Measurements from ENCODE around the gene DUS1L.

DUS1L gene

GRCh38 chr17:82064433-82065192, 991 bp downstream of the DUS1L start:
- Histone ChIP-seq H3K36me3 (ENCODE audit: insufficient read depth, low read length) (peaks cover 40% of the 10 kb centered on the region), H3K9me3 (ENCODE audit: low read length) (no peaks in the 10 kb centered on the region), H2AFZ (ENCODE audit: low read depth, low read length) (no peak overlapping the region), H3K4me3 (ENCODE audit: low read length) (peak overlapping the region; percentile 80), H3K4me1 (ENCODE audit: insufficient read depth, low read length) (peaks cover 10% of the 10 kb centered on the region), H3K27me3 (ENCODE audit: insufficient read depth, low read length) (no peaks in the 10 kb centered on the region)

- no peaks in the 10 kb centered on the region for H3K9me3 ChIP-seq (ENCODE audit: low read length)
- H3K27me3 ChIP-seq (ENCODE audit: insufficient read depth, low read length), result no peaks in the 10 kb centered on the region
- H3K4me1 ChIP-seq (ENCODE audit: insufficient read depth, low read length), result peaks cover 10% of the 10 kb centered on the region
- H3K4me3 ChIP-seq (ENCODE audit: low read length), result peak overlapping the region; percentile 80
- peaks cover 47% of the 10 kb centered on the region for H3K36me3 ChIP-seq (ENCODE audit: insufficient read depth, low read length)
- H2AFZ ChIP-seq (ENCODE audit: low read depth, low read length), result no peak overlapping the region
These were observed 1.9 kb downstream of the DUS1L start for GRCh38 chr17:82063424-82064415.

GRCh38 chr17:82062984-82063368, 2.6 kb downstream of the DUS1L start:
- Histone ChIP-seq H3K9me3 (ENCODE audit: low read length) (no peaks in the 10 kb centered on the region), H3K4me1 (ENCODE audit: insufficient read depth, low read length) (peaks cover 10% of the 10 kb centered on the region), H3K4me3 (ENCODE audit: low read length) (no peak overlapping the region), H3K27me3 (ENCODE audit: insufficient read depth, low read length) (no peaks in the 10 kb centered on the region), H3K36me3 (ENCODE audit: insufficient read depth, low read length) (peaks cover 51% of the 10 kb centered on the region), H2AFZ (ENCODE audit: low read depth, low read length) (no peak overlapping the region)

- Histone ChIP-seq H3K4me3 (ENCODE audit: low read length) (no peak overlapping the region), H3K36me3 (ENCODE audit: insufficient read depth, low read length) (peaks cover 53% of the 10 kb centered on the region), H2AFZ (ENCODE audit: low read depth, low read length) (no peak overlapping the region), H3K27me3 (ENCODE audit: insufficient read depth, low read length) (no peaks in the 10 kb centered on the region), H3K9me3 (ENCODE audit: low read length) (no peaks in the 10 kb centered on the region), H3K4me1 (ENCODE audit: insufficient read depth, low read length) (peaks cover 10% of the 10 kb centered on the region)
These were observed 3.3 kb downstream of the DUS1L start for GRCh38 chr17:82062076-82062983.

GRCh38 chr17:82061047-82061925, 4.3 kb downstream of the DUS1L start:
- Histone ChIP-seq H3K36me3 (ENCODE audit: insufficient read depth, low read length) (peaks cover 63% of the 10 kb centered on the region), H3K4me1 (ENCODE audit: insufficient read depth, low read length) (peaks cover 10% of the 10 kb centered on the region), H3K4me3 (ENCODE audit: low read length) (no peak overlapping the region), H2AFZ (ENCODE audit: low read depth, low read length) (no peak overlapping the region), H3K27me3 (ENCODE audit: insufficient read depth, low read length) (no peaks in the 10 kb centered on the region), H3K9me3 (ENCODE audit: low read length) (no peaks in the 10 kb centered on the region)

GRCh38 chr17:82060614-82061013, 5.0 kb downstream of the DUS1L start:
- H3K27me3 ChIP-seq (ENCODE audit: insufficient read depth, low read length), result no peaks in the 10 kb centered on the region
- H2AFZ ChIP-seq (ENCODE audit: low read depth, low read length), result no peak overlapping the region
- peaks cover 7% of the 10 kb centered on the region for H3K4me1 ChIP-seq (ENCODE audit: insufficient read depth, low read length)
- no peak overlapping the region for H3K4me3 ChIP-seq (ENCODE audit: low read length)
- H3K36me3 ChIP-seq (ENCODE audit: insufficient read depth, low read length), result peaks cover 70% of the 10 kb centered on the region
- no peaks in the 10 kb centered on the region for H3K9me3 ChIP-seq (ENCODE audit: low read length)

- peaks cover 75% of the 10 kb centered on the region for H3K36me3 ChIP-seq (ENCODE audit: insufficient read depth, low read length)
- no peak overlapping the region for H2AFZ ChIP-seq (ENCODE audit: low read depth, low read length)
- peaks cover 4% of the 10 kb centered on the region for H3K4me1 ChIP-seq (ENCODE audit: insufficient read depth, low read length)
- H3K27me3 ChIP-seq (ENCODE audit: insufficient read depth, low read length), result no peaks in the 10 kb centered on the region
- H3K9me3 ChIP-seq (ENCODE audit: low read length), result no peaks in the 10 kb centered on the region
- H3K4me3 ChIP-seq (ENCODE audit: low read length), result no peak overlapping the region
These were observed 5.6 kb downstream of the DUS1L start for GRCh38 chr17:82060001-82060380.

- no peaks in the 10 kb centered on the region for H3K27me3 ChIP-seq (ENCODE audit: insufficient read depth, low read length)
- no peaks in the 10 kb centered on the region for H3K4me1 ChIP-seq (ENCODE audit: insufficient read depth, low read length)
- no peak overlapping the region for H3K4me3 ChIP-seq (ENCODE audit: low read length)
- peaks cover 81% of the 10 kb centered on the region for H3K36me3 ChIP-seq (ENCODE audit: insufficient read depth, low read length)
- no peak overlapping the region for H2AFZ ChIP-seq (ENCODE audit: low read depth, low read length)
- no peaks in the 10 kb centered on the region for H3K9me3 ChIP-seq (ENCODE audit: low read length)
These were observed 6.2 kb downstream of the DUS1L start for GRCh38 chr17:82059272-82060000.

GRCh38 chr17:82058855-82059249, 6.8 kb downstream of the DUS1L start:
- no peak overlapping the region for H3K4me3 ChIP-seq (ENCODE audit: low read length)
- H3K36me3 ChIP-seq (ENCODE audit: insufficient read depth, low read length), result peaks cover 83% of the 10 kb centered on the region
- no peaks in the 10 kb centered on the region for H3K27me3 ChIP-seq (ENCODE audit: insufficient read depth, low read length)
- H3K9me3 ChIP-seq (ENCODE audit: low read length), result no peaks in the 10 kb centered on the region
- no peak overlapping the region for H2AFZ ChIP-seq (ENCODE audit: low read depth, low read length)
- H3K4me1 ChIP-seq (ENCODE audit: insufficient read depth, low read length), result no peaks in the 10 kb centered on the region

GRCh38 chr17:82058230-82058854, 7.3 kb downstream of the DUS1L start:
- Histone ChIP-seq H2AFZ (ENCODE audit: low read depth, low read length) (no peak overlapping the region), H3K27me3 (ENCODE audit: insufficient read depth, low read length) (no peaks in the 10 kb centered on the region), H3K4me3 (ENCODE audit: low read length) (no peak overlapping the region), H3K4me1 (ENCODE audit: insufficient read depth, low read length) (no peaks in the 10 kb centered on the region), H3K9me3 (ENCODE audit: low read length) (no peaks in the 10 kb centered on the region), H3K36me3 (ENCODE audit: insufficient read depth, low read length) (peaks cover 87% of the 10 kb centered on the region)

All from neuron (in vitro differentiated cells).